ENCODE results near the gene NBPF15.
A peak's percentile ranks its signal among the peaks of the same experiment; 100 is the strongest.
"Not testable (repeated sequence)": the region's sequence is repeated elsewhere in the genome, so short reads cannot be mapped to it uniquely, and the experiment has no call there.

NBPF15 gene, protein sequence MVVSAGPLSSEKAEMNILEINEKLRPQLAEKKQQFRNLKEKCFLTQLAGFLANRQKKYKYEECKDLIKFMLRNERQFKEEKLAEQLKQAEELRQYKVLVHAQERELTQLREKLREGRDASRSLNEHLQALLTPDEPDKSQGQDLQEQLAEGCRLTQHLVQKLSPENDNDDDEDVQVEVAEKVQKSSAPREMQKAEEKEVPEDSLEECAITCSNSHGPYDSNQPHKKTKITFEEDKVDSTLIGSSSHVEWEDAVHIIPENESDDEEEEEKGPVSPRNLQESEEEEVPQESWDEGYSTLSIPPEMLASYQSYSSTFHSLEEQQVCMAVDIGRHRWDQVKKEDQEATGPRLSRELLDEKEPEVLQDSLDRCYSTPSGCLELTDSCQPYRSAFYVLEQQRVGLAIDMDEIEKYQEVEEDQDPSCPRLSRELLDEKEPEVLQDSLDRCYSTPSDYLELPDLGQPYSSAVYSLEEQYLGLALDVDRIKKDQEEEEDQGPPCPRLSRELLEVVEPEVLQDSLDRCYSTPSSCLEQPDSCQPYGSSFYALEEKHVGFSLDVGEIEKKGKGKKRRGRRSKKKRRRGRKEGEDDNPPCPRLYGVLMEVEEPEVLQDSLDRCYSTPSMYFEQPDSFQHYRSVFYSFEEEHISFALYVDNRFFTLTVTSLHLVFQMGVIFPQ

DNA sequence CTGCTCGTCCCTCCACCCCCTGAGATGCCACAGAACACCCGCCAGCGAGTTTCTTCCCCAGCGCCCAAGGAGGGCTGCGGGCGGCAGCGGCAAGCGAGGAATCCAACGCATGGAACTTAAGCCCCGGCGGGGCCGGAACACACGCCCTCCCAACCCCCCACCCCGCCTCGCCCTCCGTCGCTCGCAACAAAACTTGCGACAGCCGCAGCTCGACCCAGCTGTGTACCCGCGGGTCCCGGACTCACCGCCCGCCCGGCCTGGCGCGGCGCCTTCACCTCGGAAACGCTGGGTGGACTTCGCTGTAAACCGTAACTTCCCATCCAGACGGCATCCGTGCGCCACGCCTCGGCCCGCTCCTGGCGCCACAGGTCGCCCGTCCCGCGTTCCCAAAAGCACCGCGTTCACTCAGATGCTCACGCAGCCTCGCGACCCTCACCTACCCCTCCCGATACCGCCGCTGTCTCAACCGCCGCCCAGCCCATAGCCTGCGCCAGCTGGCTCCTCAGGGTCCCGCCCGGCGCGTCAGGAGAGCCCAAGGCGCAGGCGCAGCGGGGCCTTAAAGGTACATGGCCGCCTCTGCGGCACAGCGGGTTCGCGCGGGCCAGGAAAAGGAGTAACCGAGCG is at the start of gene NBPF15:
Gene NBPF15, minus strand, starts transcription at position 534 of the 624 bp plus-strand sequence. CDS start 21,666 bp downstream, outside the sequence.
- DNase-seq (ENCODE audit: low read depth): peak; percentile 40

DNA sequence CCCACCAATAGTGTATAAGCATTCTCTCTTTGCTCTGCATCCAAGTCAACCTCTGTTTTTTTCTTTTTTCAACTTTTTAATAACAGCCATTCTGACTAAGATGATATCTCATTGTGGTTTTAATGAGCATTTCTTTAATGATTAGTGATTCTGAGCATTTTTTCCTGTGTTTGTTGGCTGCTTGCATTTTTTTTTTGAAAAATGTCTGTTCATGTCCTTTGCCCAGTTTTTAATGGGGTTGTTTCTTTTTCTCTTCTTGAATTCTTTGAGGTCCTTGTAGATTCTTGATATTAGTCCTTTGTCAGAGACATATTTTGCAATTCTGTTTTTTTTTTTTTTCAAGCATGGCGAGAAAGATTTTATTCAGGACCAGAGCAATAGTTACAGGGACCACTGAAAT is 35.0 kb upstream of the NBPF15 start:
- not testable (repeated sequence) for DNase-seq (ENCODE audit: low read depth)

DNA sequence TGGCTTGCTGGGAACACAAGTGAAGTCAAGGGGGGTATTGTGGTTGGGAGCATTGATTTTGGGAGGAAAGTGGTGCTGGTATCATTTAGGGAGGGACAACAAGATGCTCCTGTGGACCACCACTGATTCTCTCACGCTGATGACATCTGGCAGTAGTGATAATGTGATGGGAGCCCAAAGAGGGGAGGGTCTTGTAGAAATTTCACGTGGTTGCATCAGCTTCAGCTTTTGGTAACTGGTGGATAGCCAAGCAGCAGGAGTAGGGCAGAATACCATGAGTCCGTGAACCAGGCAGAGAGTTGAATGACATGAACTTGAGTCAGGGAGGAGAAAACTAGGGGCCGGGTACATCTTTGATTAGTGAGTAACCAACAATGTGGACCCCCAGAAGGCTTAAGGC is 32.7 kb upstream of the NBPF15 start:
- DNase-seq (ENCODE audit: low read depth): not testable (repeated sequence)

DNA sequence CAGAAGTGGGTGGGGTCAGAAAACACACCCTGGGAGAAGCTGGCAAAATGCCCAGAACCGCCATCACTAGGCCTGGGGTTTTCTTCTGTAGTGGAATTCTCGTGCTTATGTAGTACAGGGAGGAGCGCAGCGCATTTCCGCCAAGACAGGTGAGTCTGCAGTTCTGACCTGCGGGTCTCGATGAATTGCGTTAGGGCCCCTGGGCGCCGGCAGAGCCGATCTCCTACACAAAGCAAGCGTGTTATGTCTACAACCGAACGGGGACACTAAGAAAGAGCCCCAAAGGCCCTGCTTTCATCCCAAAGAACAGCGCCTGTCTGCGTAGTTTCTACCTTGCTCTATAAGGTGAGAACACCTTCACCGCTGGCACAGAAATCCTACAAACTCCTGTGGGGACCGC is 28.9 kb upstream of the NBPF15 start:
- not testable (repeated sequence) for DNase-seq (ENCODE audit: low read depth)

DNA sequence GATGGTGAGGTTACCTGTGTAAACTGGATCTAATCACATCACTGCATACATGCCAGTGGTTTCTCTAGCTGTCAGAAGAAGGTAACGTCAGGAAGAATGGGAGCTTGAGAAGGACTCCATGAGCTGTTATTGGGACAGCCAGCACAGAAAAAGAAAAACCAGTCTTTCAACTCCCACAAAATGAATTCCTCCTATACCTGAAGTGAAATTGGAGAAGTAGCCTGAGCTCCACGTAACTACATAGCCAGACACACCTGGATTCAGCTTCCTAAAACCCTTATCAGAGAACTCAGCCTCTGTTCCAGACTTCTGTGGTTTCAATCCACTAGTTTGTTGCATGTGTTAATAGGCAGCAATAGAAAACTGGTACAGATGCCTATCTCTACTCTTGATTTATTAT is 25.5 kb upstream of the NBPF15 start:
- DNase-seq (ENCODE audit: low read depth): not testable (repeated sequence)

DNA sequence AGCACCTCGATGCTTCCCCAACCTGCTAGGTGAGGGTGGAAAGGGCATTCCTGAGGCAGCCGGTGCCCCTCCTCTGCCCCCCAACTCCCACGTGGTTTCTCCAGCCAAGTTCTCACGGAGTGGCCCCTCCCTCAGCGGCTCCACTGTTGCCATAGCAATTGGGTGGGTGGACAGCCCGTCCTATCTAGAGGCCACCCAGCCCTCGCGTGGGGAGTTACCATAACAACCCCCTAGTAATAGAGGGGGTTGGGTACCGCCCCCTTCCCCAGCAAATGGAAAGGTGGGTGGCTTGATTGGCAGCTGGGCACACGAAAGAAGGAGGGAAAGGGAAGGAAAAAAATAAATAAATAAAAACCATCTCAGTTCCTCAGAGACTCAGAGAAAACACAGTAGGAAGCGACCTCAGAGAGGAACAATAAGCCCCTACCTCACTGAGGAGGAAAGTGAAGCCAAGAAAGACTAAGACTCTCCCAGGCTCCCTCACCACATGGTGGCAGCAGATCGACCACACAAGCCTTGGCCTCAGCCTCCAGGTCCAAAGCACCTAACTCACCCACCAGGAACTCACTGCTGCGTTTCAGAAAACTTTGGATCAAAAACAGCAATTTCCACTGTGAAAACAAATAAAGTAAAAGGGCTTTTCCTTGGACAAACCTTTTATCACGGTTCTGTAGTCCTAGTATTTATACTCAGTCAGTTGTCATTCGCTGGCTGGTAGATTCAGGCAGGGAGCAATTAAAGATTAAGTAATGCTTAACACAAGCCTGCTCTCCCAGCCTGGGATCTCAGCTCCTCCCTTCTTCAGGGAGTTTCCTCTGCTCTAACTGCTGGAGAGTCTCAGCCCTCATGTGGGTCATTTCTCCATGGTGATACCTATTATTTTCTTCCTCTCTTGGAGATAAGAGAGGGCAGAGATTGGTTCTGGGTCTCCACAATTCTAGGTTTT is 23.9 kb upstream of the NBPF15 start:
- DNase-seq (ENCODE audit: low read depth): not testable (repeated sequence)

DNA sequence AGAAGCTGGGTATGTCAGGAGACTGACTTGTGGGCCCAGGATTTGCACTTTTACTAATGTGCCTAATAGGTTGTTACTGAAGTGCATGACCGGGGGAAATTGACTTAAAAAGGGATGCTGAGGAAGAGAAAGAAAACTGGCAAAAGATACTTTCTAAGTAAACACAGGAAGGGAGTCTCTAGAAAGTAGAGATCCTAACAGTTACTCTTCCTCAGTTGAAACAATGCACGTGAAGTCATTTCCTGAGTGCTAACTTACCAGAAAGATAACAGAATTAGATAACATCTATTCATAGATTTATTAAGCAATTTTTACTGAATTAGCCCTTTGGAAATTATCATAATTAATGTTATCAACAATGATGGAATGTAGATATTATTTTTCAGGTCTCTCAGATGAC is 12.4 kb upstream of the NBPF15 start:
- not testable (repeated sequence) for DNase-seq (ENCODE audit: low read depth)

DNA sequence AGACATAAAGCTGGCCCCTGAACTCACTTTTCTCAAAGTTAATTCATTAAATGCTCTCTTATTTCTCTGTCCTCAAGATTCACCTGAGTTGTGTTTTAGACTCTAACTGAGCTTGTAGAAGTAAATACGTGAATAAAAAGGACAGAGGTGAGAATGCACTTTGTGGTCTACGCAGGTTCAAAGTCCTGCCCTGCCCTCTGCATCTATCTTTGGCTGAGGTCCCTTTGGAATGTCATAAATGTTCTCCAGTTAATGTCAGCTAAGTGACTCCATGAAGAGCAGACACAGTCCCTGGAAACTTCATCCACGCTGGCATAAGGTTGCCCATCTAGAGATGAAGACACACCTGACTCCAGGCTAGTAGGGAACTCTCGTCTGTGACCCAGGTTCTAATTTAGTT is 10.0 kb upstream of the NBPF15 start:
- not testable (repeated sequence) for DNase-seq (ENCODE audit: low read depth)

DNA sequence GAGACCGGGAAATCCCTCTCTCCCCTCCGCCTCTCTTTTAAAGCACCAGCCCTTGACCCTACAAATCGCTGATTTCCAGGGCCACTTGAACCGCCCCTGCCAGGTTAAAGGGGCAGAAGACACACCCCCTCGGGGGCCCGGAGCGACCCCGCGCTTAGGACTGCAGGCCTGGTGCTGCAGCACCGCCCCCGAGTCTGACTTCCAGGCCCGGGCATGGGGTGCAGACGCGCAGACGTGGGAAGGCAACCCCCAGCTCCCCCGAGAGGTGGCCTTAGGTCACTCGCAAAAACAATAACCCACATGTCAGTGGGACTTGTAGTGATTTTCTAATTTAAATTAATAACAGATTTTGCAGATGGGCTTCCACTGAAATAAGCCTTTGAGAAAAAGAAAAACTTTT is 309 bp upstream of the NBPF15 start:
- DNase-seq (ENCODE audit: low read depth): not testable (repeated sequence)

DNA sequence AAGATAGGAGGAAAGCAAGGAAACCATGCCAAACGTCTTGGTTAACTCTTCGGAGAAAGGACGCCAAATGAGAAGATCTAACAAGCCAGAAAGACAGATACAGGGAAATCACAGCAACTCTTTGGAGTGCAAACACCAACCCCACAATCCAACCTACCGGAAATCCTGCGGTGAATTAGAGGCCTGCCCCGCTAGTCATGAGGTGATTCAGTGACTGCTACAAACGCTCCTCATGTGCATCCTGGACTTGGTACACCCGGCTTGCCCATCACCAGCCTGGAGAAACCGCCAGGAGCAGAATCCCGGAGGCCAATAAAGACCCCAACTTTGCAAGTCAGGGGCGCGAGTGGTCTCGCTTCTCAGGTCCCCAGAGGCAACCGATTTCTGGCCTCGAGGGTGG is 783 bp downstream of the NBPF15 start:
- DNase-seq (ENCODE audit: low read depth): not testable (repeated sequence)

DNA sequence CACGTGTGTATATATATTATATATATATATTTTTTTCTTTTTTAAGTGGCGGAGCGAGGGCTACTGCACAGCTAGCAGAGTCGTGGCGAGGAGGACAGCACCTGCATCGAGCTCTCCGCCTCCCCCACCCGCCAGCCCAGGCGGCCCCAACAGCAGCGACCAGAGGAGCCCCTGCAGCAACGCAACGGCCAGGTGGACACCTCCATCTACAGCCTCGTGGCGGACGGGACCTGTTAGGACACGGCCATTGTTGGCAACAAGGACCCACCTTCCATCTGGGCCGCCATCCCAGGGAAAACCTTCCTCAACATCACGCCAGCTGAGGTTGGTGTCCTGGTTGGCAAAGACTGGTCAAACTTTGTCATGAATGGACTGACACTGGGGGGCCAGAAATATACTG is 19.1 kb downstream of the NBPF15 start:
- DNase-seq (ENCODE audit: low read depth): not testable (repeated sequence)

DNA sequence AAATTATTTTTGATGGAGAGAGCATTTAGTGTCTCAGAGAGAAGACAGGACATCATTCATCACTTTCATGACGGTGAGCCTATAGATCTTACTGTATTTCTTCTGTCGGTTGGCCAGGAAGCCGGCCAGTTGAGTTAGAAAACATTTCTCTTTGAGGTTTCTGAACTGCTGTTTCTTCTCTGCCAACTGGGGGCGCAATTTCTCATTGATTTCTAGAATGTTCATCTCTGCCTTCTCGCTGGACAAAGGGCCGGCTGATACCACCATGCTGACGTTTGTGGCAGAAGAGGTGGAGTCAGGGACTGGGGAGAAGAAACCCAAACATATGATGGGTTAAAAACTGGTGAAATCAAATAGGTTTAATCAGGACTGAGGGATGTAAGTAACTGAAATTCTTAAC is 21.7 kb downstream of the NBPF15 start:
- DNase-seq (ENCODE audit: low read depth): not testable (repeated sequence)

DNA sequence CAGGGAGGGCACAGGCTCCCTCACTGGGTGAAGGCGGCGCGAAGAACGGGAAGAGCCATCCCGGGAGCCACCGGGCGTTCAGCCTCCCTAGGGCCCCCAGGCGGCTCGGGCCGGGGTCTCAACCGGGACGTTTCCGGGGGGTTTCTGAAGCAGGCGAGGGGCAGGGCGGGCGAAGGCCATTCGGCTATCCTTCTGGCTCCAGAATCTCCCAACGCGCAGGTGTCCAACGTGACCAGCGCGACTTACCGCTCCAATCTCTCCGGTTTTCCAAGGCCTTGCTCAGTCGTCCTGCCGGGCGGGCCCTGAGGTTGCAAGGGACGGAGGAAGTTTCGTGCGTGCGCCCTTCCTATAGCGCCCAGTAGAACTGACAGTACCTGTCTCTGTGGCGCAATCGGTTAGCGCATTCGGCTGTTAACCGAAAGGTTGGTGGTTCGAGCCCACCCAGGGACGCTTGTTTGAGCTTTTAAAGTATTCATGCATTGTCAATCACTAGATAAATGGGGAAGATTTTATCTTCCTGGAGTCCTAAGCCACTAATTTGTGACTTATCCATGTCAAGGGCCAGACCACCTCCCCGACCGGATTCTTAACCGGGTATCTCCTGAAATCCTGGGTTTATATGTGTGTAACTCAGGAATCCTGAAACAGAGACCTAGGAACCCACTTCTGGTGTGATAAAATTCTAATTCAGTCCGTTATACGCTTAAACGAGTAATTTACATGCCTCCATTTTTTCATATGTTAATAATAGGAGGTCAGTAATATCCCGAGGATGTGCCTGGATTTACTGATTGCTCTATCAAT is 42.4 kb downstream of the NBPF15 start:
- DNase-seq (ENCODE audit: low read depth): peak; percentile 27

DNA sequence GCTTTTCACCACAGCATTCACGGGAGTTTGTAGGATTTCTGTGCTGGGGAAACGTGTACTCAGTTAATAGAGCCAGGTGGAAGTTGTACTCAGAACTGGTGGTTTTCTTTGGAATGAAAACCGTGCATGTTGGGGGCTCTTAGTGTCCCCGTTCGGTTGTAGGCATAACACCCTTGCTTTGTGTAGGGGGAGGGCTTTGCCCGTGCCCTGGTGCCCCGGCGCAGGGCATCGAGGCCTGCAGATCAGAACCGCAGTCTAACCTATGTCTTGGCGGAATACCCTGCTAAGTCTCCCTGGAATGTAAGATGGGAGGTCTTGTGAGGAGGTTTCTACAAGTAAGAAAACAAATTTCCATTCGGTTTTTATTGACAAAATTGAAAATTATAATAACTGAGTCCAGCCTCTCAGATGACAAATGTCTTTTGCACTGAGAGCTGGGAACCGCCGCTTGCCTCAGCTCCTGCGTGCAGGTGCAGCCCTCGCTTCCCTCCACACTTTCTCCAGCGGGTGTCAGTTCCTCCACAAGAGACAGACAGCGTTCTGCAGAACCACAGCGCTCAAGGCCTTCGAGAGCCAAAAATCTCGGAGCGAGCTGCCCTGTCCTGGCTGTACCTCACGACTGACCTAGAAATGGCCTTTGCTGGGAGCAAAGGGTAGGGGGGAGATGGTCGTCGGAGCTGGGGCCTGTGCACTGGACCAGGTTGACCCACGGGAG is 47.9 kb downstream of the NBPF15 start:
- DNase-seq (ENCODE audit: low read depth): not testable (repeated sequence)

DNA sequence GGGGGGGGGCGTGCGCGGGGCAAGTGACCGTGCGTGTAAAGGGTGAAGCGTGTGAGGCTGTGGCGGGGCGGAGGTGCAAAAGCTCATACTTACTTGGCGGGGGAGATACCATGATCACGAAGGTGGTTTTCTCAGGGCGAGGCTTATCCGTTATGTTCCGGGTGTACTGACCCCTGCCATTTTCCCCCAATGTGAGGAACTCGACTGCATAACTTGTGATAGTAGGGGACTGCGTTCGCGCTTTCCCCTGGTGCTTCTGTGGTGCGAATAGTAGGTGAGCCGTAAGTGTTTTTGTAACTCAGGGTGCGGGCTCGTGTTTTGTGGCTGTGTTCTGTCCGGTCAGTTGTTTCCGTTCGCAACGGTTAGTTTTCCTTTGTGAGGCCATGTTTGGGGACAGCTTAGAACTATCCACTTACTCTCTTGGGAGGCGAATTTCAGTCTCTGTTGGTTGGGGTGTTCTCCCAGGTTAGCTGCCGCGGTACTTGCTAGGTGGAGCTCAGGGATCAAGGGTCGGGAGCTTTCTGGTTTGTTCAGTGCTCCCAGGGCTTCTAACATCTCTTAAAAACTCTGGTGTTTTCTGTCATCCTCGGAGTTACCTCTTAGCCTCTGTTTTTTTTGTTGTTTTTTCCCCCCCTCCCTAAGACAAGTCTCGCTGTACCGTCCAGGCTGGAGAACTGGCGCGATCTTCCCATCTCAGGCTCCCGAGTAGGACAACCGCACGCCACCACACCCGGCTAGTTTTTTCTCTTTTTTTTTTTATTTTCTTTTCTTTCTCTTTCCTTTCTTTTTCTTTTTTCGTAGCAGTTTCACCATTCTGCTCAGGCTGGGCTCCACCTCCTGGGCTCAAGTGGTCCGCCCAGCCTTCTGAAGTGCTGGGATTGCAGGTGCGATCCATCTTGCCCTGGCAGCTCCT is 48.7 kb downstream of the NBPF15 start:
- peak; percentile 70 for DNase-seq (ENCODE audit: low read depth)

DNA sequence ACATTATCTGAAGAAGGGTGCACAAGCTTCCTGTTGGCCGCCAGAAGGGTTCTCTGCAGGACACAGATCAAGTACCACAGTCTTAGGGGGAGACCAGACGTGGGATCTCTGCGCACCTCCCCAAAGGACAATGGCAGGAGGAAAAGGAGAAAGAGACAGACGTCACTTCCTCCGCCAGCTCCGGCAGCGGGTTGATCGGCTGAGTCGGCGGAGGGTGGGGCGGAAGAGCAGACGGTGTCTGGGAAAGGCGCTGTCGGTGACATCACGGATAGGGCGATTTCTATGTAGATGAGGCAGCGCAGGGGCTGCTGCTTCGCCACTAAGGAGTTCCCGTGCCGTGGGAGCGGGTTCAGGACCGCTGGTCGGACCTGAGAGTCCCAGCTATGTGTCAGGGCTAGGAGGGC is 49.4 kb downstream of the NBPF15 start:
- peak; percentile 56 for DNase-seq (ENCODE audit: low read depth)

DNA sequence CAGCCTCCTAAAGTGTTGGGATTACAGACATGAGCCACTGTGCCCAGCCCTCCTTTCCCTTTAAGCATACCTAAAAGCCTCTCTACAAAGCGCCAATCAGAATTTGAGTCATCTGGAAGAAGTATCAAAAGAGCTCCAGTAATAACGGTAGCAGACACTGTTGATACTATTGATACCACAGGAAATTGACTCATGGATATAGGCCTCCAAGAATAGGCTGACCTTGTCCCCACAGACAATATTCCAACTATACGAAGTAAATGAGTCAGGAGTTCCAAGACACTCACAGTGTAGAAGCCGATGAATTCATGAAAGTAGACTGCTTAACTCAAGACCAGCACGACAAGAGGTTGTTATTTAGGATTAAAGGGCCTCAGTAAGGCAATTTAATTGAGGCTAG is 58.7 kb downstream of the NBPF15 start:
- not testable (repeated sequence) for DNase-seq (ENCODE audit: low read depth)

DNA sequence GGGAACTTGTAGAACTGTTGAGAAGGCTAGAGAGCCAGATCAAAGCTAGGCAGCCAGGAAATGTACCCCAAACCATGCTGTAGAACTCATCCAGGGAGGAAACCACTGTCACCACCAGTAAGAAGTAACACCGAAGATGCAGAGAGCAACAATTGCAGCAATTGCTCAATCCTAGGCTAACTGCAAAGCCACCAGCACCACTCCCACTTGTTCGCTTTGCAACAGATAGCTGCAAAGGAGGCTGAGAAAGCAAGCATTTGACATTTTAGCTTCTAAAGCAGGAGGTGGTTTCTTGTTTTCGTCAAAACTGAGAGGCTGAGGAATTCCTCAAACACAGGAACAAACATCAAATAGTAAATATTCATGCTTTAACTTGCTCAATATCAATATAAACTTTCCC is 89.8 kb downstream of the NBPF15 start:
- not testable (repeated sequence) for DNase-seq (ENCODE audit: low read depth)
